Activated CD4-positive, CD25-positive, alpha-beta regulatory T cell treated with anti-CD3 and anti-CD28 coated beads, Interleukin-2, amount 50 U/mL, for 24 hours (primary cell): ENCODE results near the gene MED31.
"Not testable (repeated sequence)": the region's sequence is repeated elsewhere in the genome, so short reads cannot be mapped to it uniquely, and the experiment has no call there.

ENCODE experiments used
- ATAC-seq, 2 donors: fragments of 150-1000 bp; cut with Tn5 transposase; one replicate each; pipeline ENCODE4 v1.10.0; 2021; ENCODE audit warnings: mild to moderate bottlenecking in 1 of 2, moderate library complexity in 1 of 2

The MED31 gene

GRCh38 chr17:6676802-6677157, 25.4 kb upstream of the MED31 start:
- ATAC-seq: no peak

GRCh38 chr17:6675201-6675825, 23.9 kb upstream of the MED31 start:
- no peak for ATAC-seq

DNA sequence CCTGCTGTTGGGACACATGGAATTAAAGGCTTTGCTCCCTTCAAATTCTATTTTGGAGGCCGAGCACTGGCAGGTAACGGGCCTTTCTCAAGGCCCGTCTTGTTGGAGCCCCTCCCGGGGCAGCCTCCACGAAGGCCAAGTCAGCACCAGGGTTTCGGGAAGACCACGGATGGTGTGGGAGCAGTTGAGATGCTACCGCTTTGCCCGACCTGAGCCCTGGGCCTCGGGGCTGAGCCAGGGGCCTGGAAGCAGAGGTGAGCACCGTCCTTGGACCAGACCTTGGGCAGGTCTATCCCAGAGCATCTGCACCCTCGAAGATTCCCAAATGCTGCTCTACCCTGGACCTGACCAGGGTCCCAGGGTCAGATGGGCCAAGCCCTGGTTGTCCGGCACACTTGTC, 23.2 kb upstream of the MED31 start:
- ATAC-seq: no peak

DNA sequence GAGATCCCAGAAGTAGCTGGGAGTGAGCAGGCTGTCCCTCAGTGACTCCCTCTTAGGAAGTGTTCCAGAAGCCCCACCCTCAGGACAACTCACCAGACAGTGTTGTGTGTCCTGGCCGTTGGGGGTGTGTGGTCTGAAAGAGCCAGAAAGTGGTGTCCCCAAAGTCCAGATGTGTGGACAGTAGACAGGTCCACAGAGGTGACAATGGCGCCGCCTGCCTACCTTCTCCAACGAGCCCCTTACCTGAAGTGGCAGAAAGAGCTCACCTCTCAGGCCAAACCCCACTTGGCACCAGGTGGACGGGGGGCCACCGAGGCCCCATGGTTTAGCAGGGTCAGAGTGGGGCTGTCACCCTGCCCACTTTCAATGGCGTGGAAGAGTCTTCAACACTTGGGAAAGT, 20.0 kb upstream of the MED31 start:
- ATAC-seq: no peak

DNA sequence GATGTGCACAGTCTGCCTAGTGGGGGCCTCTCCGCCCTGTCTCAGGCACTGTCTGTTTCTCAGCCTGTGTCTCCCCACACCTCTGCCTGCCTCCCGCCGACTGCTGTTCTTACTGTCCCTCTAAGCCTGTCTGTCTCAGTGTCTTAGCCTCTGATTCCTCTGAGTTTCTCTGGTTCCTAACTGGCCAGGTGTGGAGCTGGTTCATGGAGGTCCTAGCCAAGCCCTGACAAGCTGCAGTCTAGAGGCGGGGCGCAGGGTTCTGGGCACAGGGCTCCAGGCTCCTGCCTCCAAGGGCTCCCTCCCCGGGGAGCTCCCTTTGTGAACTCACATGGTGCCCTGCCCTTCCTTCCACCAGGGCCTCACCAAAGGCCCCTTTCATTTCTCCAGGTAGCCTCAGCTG, 19.6 kb upstream of the MED31 start:
- ATAC-seq: no peak

DNA sequence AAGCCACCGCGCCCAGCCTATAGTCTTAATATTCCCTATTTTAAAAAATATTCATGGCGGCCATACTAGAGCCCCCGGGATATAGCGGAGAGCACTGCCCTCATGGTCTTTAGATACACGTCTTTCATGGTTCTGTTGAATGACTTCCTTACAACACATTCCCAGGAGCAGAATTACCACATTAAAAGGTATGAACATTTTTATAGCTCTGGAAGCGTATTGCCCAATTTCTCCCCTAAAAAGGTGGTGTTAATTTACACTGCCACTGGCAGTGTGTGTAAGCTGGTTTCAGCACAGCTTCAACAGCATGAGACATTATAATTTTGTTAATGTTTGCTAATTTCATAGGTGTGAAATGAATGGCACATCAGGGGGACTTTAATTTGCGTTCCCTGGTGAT, 19.2 kb upstream of the MED31 start:
- ATAC-seq: no peak

DNA sequence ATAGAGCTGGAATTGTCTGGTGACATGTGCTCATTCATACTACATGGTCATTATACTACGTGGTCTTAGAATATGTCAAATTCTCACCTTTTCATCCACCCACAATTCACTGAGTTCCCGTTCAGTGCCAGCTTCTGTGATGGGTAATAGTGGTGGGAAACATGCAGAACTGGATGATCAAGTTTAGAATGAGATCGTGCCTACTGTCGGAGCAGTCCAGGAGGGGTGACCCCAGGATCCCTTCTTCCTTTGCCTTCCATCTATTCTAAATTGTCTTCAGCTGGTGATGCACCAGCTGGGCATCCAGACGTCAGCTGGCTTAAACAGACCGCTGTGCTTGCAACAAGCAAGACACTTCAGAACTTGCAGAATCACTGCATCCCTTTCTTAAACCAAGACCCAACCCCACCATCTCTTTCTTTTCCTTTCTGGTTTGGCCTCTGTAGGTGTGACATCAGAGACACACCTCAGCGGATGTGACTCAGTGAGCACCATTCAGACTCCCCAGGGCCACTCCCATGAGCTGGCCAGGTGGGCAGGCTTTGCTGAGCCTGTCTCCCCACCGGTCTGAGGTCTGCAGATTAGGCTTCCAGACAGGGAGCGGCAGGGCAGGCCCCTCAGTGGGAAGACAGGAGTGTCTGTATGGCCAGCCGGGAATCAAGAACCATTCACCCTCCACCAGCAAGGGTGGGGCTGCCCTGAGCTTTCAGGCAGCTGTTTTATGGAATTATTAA, 18.2 kb upstream of the MED31 start:
- ATAC-seq: no peak

DNA sequence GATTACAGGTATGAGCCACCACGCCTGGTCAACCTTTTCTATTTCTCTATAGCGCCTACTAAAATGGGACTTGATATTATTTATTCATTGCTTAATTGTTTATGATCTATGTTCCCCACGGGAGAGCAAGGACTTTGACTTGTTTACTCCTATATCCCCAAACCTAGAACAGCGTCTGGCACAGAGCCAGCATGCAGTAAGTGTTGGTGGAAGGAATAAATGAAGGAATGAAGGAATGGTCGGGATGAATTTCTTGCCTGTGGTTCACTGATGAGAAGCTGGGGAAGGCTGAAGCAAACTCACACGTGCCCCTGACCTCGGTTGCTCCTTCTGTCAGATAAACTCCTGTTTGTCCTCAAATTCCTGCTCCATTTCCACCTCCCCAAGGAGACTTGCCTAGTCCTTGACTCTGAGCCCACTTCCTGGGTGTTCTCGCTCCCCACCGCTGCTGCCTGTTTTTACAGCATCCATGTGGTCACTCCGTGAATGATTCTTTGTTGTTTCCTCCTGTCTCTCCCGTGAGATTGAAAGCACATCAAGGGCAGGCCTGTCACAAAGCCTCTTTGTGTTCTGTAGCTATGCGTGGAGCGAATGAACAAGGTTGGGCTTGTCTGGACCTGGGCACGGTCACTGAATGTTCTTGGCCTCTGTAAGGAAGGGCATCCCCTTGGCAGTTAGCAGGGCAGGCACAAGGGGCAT, 17.5 kb upstream of the MED31 start:
- no peak for ATAC-seq

- ATAC-seq: no peak
Observed at GRCh38 chr17:6668219-6668618, 16.8 kb upstream of the MED31 start.

DNA sequence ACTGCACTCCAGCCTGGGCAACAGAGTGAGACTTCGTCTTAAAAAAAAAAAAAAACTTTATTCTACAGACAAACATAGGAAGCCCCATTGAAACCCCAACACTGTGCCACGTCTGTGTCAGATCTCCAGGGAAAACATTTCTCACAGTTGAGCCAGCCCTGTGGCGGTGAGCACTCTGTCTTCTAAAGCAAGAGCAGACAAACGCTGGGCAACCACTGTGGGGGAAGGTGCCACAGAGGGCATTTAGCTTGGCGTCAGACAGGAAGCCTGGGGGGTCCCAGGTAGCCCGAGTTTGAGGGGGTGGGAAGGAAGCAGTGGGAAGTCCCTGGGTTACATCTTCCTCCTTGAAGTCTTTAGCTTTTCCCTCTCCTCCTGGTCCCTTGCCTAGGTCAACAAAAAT, 16.1 kb upstream of the MED31 start:
- no peak for ATAC-seq

- no peak for ATAC-seq
Observed at GRCh38 chr17:6666557-6666956, 15.2 kb upstream of the MED31 start.

DNA sequence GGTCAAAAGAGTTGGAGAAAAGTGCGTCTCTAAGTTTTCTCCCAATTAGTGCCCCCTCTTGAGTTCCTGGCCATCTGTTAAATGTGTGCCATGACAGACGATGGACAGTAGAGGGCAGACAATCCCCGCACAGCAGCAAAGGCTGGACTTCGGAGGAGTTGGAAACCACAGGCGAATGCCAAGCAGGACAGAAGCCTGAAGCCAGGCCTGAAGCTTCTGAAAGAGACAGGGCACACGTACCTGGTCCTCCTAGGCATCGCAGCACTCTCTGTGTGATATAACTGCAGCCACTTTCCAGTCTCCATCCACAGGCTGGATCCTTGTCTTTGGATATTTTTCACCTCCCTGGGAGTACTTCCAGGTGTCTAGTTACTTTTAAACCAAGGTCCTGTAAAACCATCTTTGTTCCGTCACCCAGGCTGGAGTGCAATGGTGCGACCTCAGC, 14.7 kb upstream of the MED31 start:
- peak in 1 of 2 donors; percentile 59 for ATAC-seq

DNA sequence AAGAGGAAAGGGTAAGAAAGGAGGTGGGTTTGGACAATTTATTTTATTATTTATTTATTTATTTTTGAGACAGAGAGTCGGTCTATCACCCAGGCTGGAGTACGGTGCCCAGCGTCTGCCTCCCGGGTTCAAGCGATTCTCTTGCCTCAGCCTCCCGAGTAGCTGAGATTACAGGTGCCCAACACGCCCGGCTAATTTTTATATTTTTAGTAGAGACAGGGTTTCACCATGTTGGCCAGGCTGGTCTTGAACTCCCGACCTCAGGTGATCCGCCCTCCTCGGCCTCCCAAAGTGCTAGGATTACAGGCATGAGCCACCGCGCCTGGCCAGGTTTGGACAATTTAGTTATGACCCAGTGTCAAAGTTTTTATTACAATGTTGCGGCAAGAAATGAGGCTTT, 11.8 kb upstream of the MED31 start:
- ATAC-seq: not testable (repeated sequence)

- no peak for ATAC-seq
Observed at GRCh38 chr17:6661464-6661848, 10.1 kb upstream of the MED31 start.

DNA sequence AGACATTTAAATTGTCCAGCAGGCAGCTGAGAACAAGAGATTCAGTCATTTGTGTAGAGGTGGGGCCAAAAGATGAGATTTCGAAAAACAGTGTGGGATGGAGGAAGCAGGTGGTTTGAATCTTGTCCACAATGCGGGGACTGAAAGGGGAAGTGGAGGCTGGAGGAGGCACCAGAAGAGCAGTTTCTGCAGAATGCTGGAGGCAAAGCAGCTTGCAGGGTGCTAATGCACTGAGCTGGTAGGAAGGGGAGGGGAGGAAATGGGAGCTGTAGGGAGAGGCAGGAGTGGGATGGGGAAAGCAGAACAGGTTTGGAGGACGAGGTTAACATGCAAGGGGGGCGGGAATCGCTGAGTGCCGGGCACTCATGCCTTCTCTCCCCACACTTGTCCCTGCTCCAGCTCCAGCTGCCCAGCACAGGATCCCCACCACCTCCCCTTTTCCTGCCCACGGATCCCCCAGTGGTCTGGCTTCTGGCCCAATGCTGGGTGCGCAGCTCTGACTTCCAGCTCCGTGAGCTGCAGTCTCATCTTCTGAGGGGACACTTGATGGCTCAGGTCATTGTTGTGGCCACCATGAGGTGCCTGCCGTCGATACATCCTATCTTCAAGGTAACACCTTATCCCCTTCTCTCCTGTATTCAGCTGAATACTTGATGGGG, 9.5 kb upstream of the MED31 start:
- ATAC-seq: no peak

DNA sequence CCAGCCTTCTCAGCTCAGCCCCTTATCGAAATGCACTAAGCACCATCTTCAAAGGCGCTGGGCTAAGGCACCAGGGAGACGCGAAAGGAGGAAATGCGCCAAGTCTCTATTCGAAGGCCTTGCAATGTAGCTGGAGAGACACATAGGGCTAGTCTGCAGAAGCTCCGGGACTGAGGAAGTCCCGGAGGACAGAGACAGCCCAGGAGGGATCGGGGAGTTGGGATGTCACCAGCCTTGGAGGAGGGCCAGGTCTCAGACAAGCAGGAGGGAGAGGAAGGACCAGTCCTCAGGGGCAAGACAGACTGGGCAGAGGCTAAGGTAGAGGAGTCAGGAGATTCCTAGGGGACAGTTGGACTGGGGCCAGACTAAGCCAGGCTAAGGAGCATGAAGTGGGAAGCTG, 8.7 kb upstream of the MED31 start:
- no peak for ATAC-seq

GRCh38 chr17:6658411-6658810, 7.0 kb upstream of the MED31 start:
- not testable (repeated sequence) for ATAC-seq

DNA sequence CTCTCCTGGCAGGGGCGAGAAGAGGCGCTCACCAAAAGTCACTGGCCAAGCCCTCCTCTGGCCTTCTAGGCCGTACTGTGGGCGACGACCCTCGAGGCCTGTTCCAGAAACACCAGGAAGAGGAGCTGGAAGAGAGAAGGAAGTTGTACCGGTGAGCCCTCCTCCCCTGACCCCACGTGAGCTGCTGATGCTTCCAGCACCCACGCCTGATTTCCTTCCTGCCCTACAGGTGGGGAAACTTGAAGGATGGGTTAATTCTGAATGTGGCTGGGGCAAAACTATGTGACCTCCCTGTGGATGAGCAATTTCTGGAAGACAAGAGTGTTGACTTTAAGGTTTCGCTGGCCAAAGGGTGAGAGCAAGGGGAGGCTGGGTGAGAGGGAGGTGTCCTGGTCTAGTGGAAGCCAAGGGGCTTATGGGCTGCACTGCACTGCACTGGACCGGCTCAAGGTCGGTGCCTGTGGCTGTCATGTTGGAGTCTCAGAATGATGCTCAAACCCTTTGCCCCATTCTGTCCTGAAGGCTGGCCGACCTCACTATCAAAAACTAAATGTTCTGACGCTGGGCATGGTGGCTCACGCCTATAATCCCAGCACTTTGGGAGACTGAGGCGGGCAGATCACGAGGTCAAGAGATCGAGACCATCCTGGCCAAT, 6.4 kb upstream of the MED31 start:
- no peak for ATAC-seq

GRCh38 chr17:6656797-6657632, 5.6 kb upstream of the MED31 start:
- ATAC-seq: peak; percentile 92

DNA sequence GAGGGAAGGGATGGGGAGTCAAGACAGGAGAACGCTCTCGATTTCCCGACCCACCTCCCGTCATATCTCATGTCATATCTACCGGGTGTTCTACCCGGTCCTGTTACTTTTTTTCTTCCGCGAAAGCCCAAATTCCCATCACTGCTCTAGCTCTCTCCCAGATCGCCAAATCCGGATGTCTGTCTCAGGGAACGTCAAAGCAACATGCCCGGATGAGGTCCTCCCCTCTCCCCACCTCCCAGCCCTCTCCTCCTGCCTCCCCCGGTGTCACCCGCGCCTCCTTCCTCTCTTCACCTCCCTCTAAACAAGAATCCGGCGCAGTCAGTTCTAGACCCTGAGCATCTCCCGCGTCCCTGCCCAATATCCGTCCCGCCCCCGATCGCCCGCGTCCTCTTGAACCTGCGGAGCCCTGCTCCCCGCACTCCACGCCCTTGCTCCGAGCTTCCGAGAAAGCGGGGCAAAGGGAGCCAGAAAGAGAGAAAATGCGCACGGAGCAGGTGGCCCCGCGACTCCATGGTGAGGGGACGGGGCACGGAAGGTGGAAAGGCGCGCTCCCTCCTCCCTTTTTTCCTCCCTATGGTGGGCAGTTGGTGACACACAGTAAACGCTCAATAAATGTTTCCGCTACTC, 4.4 kb upstream of the MED31 start:
- not testable (repeated sequence) for ATAC-seq
